ENCODE data around the gene PPP1R12A. TPM values are rescaled to one million over a fixed set of nuclear protein-coding genes. Genes with fewer than 3 reads are reported as not detected.
A peak's percentile ranks its signal among the peaks of the same experiment; 100 is the strongest.
"Not testable (repeated sequence)": the region's sequence is repeated elsewhere in the genome, so short reads cannot be mapped to it uniquely, and the experiment has no call there.

PPP1R12A gene
- total RNA-seq, 1 experiment from 2014 or later, result 39.7 TPM

GRCh38 chr12:79887890-79888289, 47.0 kb downstream of the PPP1R12A start:
- Histone ChIP-seq H3K4me3 (ENCODE audit: insufficient read depth, low read depth, low read length) (no peak overlapping the region), H3K27me3 (ENCODE audit: control insufficient read depth, insufficient read depth, low read length) (no peaks in the 10 kb centered on the region), H3K36me3 (replicated peaks; ENCODE audit: control insufficient read depth, insufficient read depth, low read length) (no peaks in the 10 kb centered on the region)
- no peak for DNase-seq

- DNase-seq, result no peak
- Histone ChIP-seq H3K4me3 (ENCODE audit: insufficient read depth, low read depth, low read length) (no peak overlapping the region), H3K36me3 (replicated peaks; ENCODE audit: control insufficient read depth, insufficient read depth, low read length) (no peaks in the 10 kb centered on the region), H3K27me3 (ENCODE audit: control insufficient read depth, insufficient read depth, low read length) (no peaks in the 10 kb centered on the region)
These were observed 47.9 kb downstream of the PPP1R12A start for GRCh38 chr12:79886917-79887519.

GRCh38 chr12:79885911-79886490, 48.9 kb downstream of the PPP1R12A start:
- no peak for DNase-seq
- Histone ChIP-seq H3K4me3 (ENCODE audit: insufficient read depth, low read depth, low read length) (no peak overlapping the region), H3K36me3 (replicated peaks; ENCODE audit: control insufficient read depth, insufficient read depth, low read length) (no peaks in the 10 kb centered on the region), H3K27me3 (ENCODE audit: control insufficient read depth, insufficient read depth, low read length) (no peaks in the 10 kb centered on the region)

GRCh38 chr12:79884401-79885006, 50.4 kb downstream of the PPP1R12A start:
- H3K27me3 ChIP-seq (ENCODE audit: control insufficient read depth, insufficient read depth, low read length), result no peaks in the 10 kb centered on the region
- DNase-seq, result no peak
- no peak overlapping the region for H3K4me3 ChIP-seq (ENCODE audit: insufficient read depth, low read depth, low read length)
- H3K36me3 ChIP-seq (replicated peaks; ENCODE audit: control insufficient read depth, insufficient read depth, low read length), result no peaks in the 10 kb centered on the region

- no peak overlapping the region for H3K4me3 ChIP-seq (ENCODE audit: insufficient read depth, low read depth, low read length)
- H3K27me3 ChIP-seq (ENCODE audit: control insufficient read depth, insufficient read depth, low read length), result no peaks in the 10 kb centered on the region
- DNase-seq, result no peak
- H3K36me3 ChIP-seq (replicated peaks; ENCODE audit: control insufficient read depth, insufficient read depth, low read length), result no peaks in the 10 kb centered on the region
These were observed 51.7 kb downstream of the PPP1R12A start for GRCh38 chr12:79883216-79883615.

- no peak overlapping the region for H3K4me3 ChIP-seq (ENCODE audit: insufficient read depth, low read depth, low read length)
- H3K36me3 ChIP-seq (replicated peaks; ENCODE audit: control insufficient read depth, insufficient read depth, low read length), result no peaks in the 10 kb centered on the region; the same call in 1 of the 2 replicates
- H3K27me3 ChIP-seq (ENCODE audit: control insufficient read depth, insufficient read depth, low read length), result no peaks in the 10 kb centered on the region
- no peak for DNase-seq
These were observed 53.5 kb downstream of the PPP1R12A start for GRCh38 chr12:79881351-79881750.

- H3K36me3 ChIP-seq (replicated peaks; ENCODE audit: control insufficient read depth, insufficient read depth, low read length), result not testable (repeated sequence)
These were observed 56.4 kb downstream of the PPP1R12A start for GRCh38 chr12:79878506-79878905.

GRCh38 chr12:79877246-79877645, 57.7 kb downstream of the PPP1R12A start:
- no peaks in the 10 kb centered on the region; the same call in 1 of the 2 replicates for H3K36me3 ChIP-seq (replicated peaks; ENCODE audit: control insufficient read depth, insufficient read depth, low read length)
- no peak for DNase-seq
- H3K27me3 ChIP-seq (ENCODE audit: control insufficient read depth, insufficient read depth, low read length), result no peaks in the 10 kb centered on the region
- H3K4me3 ChIP-seq (ENCODE audit: insufficient read depth, low read depth, low read length), result no peak overlapping the region

More at GRCh38 chr12:79878506-79878905, 56.4 kb downstream of the PPP1R12A start:
- not testable (repeated sequence) for H3K27me3 ChIP-seq (ENCODE audit: control insufficient read depth, insufficient read depth, low read length); H3K4me3 ChIP-seq (ENCODE audit: insufficient read depth, low read depth, low read length); DNase-seq

GRCh38 chr12:79874665-79875064, 60.2 kb downstream of the PPP1R12A start:
- Histone ChIP-seq H3K36me3 (replicated peaks; ENCODE audit: control insufficient read depth, insufficient read depth, low read length) (no peaks in the 10 kb centered on the region; the same call in 1 of the 2 replicates), H3K27me3 (ENCODE audit: control insufficient read depth, insufficient read depth, low read length) (no peaks in the 10 kb centered on the region), H3K4me3 (ENCODE audit: insufficient read depth, low read depth, low read length) (no peak overlapping the region)
- peak; percentile 7 for DNase-seq

GRCh38 chr12:79873201-79873600, 61.7 kb downstream of the PPP1R12A start:
- Histone ChIP-seq H3K4me3 (ENCODE audit: insufficient read depth, low read depth, low read length) (no peak overlapping the region), H3K27me3 (ENCODE audit: control insufficient read depth, insufficient read depth, low read length) (no peaks in the 10 kb centered on the region), H3K36me3 (replicated peaks; ENCODE audit: control insufficient read depth, insufficient read depth, low read length) (peaks cover 3% of the 10 kb centered on the region)
- no peak for DNase-seq

- Histone ChIP-seq H3K36me3 (replicated peaks; ENCODE audit: control insufficient read depth, insufficient read depth, low read length) (peaks cover 3% of the 10 kb centered on the region), H3K27me3 (ENCODE audit: control insufficient read depth, insufficient read depth, low read length) (no peaks in the 10 kb centered on the region), H3K4me3 (ENCODE audit: insufficient read depth, low read depth, low read length) (no peak overlapping the region)
- DNase-seq, result no peak
These were observed 63.3 kb downstream of the PPP1R12A start for GRCh38 chr12:79871621-79872020.

GRCh38 chr12:79870916-79871315, 64.0 kb downstream of the PPP1R12A start:
- peaks cover 3% of the 10 kb centered on the region for H3K36me3 ChIP-seq (replicated peaks; ENCODE audit: control insufficient read depth, insufficient read depth, low read length)
- H3K27me3 ChIP-seq (ENCODE audit: control insufficient read depth, insufficient read depth, low read length), result no peaks in the 10 kb centered on the region
- DNase-seq, result no peak
- no peak overlapping the region for H3K4me3 ChIP-seq (ENCODE audit: insufficient read depth, low read depth, low read length)

- H3K4me3 ChIP-seq (ENCODE audit: insufficient read depth, low read depth, low read length), result no peak overlapping the region
- no peaks in the 10 kb centered on the region for H3K27me3 ChIP-seq (ENCODE audit: control insufficient read depth, insufficient read depth, low read length)
- no peak for DNase-seq
- H3K36me3 ChIP-seq (replicated peaks; ENCODE audit: control insufficient read depth, insufficient read depth, low read length), result no peaks in the 10 kb centered on the region
These were observed 75.3 kb downstream of the PPP1R12A start for GRCh38 chr12:79859646-79860045.

GRCh38 chr12:79858518-79858917, 76.4 kb downstream of the PPP1R12A start:
- Histone ChIP-seq H3K36me3 (replicated peaks; ENCODE audit: control insufficient read depth, insufficient read depth, low read length) (no peaks in the 10 kb centered on the region), H3K27me3 (ENCODE audit: control insufficient read depth, insufficient read depth, low read length) (no peaks in the 10 kb centered on the region), H3K4me3 (ENCODE audit: insufficient read depth, low read depth, low read length) (no peak overlapping the region)
- DNase-seq, result no peak

GRCh38 chr12:79857675-79858074, 77.2 kb downstream of the PPP1R12A start:
- no peak for DNase-seq
- Histone ChIP-seq H3K36me3 (replicated peaks; ENCODE audit: control insufficient read depth, insufficient read depth, low read length) (no peaks in the 10 kb centered on the region), H3K4me3 (ENCODE audit: insufficient read depth, low read depth, low read length) (no peak overlapping the region), H3K27me3 (ENCODE audit: control insufficient read depth, insufficient read depth, low read length) (no peaks in the 10 kb centered on the region)
